NT2/D1 (cell line): ENCODE data around the gene ARHGEF9.

ENCODE experiments used
- YY1 ChIP-seq: IDR thresholded peaks from 2 replicates; pipeline ENCODE4 v1.6.1; 2011; ENCODE audit not compliant: insufficient read length, insufficient read depth
- ZNF274 ChIP-seq: IDR thresholded peaks from 2 replicates; pipeline ENCODE4 v1.6.1; 2011; ENCODE audit warnings: mild to moderate bottlenecking, low read depth, low read length

GRCh38 chrX:63739885-63740284 lies 45.1 kb downstream of the ARHGEF9 start:
- no peak for TF ChIP-seq ZNF274
- no peak for TF ChIP-seq YY1
